ENCODE results near the gene EGR4.

EGR4 gene

DNA sequence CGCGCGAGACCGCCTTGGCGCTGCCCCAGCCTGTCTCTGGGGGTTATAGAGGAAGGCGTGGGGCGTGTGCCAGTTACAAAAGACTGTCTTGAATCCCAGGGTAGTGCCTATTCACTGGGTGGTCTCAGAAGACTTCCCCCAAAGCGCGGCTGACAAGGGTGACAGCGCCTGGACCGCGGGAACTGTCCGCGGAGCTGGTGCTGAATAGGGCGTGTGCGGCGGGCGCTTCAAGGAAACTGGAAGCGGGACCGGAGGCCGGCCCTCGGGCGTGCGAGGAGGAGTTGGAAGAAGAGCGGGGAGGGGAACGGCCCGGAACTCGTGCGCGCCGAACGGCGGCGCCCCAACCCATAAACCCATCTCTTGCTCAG, 2.3 kb downstream of the EGR4 start:
- intact Hi-C loops (cut with DNase I) = no loop called here
- DNase-seq = peak in 1 of 10 donors; percentile 12

DNA sequence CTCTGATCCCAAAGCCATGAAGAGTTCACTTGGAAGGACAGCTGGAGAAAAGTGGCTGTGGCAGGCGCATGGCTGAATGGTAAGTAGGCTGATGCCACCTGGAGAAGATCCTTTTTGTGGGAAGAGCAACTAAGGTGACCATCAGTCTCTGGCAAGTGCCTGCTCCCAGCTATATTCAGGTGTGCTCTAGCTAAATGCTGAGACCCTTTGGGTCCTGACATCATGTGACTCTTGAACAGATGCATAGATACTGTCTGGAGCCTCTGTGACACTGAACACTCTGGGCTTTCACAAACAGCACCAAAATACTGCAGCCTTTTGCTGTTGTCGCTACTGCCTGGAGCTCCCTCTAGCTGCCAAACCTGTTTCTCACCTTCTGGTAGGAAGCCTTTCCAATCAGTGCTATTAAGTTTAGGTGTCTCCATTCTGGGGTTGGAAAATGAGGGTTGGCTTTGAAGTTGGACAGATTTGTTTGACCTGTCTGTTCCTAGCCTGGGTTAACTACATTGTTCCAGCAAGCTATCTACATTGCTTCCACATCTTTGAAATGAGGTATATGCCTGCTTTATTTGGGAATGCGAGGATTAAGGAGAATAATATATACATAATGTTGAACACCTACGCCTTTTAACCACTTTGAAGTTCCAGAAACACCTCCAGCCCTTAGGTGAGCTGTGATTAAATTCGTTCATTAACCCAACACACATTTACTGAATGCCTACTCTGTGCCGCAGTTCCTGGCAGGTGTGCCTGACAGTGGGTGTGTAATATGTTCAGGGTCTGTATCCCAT, 3.1 kb downstream of the EGR4 start:
- intact Hi-C loops (cut with DNase I) = no loop called here
- DNase-seq = peak in 7 of 10 donors; percentile 32 to 92 (median 73)

DNA sequence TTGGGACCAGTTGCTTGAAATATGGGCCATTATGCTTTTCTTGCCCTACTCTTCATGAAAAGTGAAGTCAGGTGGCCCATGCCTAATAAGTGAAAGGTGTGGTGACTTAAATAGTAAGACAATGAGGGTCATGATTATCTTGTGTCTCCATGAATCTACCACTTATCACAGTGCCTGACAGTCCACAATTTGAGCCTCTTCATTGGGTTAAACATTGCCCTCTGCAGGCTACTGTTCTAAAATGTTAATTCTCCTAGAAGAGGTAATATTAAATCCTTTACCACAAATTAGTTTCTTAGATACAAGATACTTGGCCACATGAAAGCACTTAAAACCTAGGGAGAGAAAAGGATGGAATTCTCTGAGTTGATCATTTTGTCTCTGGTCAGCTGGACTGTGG, 4.0 kb downstream of the EGR4 start:
- DNase-seq = no peak
- intact Hi-C loops (cut with DNase I) = no loop called here

DNA sequence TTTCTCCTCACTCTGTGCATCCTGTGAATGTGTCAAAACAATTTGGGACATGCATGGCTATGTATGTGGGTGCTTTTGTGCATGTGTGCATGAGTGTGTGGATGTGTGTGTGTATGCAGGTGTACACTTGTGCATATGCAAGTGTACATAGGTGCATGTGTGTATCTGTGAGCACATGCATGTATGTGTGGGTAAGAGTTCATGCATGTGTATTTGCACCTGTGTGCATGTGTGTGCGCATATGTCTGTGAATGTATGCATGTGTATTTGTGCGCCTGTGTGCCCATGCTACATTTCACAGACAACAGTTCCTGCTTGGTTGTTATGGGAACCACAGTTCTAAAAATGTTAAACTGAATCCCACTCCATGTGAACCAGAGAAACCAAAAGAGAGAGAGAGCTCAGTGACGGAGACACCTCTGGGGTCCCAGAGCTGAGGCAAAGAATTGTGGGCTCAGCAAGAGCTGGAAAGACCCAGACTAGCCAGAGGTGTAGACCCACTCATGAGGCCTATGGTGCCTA, 7.2 kb downstream of the EGR4 start:
- no peak for DNase-seq
- intact Hi-C loops (cut with DNase I) = no loop called here

DNA sequence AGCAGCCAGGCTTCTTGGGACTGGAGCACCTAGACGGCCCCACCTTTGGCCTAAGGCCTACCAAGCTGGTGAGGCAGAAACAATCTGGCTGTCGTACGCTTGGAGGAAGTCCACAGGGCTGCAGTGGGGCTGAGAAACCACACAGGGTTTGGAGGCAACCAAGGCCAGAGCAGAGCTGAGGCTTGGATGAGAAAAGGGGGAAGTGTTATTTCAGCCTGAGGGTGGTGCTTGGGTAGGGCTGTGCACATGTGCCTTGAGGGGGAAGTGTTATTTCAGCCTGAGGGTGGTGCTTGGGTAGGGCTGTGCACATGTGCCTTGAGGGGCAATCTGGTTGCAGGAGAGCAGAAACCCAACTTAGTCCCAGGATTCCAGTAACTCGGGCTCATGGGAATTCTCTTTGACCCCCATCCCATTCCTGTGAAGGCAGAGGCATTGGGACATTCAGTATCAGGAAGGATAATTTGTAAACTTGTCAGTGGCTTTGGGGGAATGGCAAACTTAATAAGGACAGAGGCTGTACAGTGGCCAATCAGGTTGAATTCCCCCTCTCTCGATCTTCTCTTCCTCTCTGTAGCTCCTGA, 8.1 kb downstream of the EGR4 start:
- intact Hi-C loops (cut with DNase I) = no loop called here
- peak in 2 of 10 donors; percentile 31 to 86 for DNase-seq

DNA sequence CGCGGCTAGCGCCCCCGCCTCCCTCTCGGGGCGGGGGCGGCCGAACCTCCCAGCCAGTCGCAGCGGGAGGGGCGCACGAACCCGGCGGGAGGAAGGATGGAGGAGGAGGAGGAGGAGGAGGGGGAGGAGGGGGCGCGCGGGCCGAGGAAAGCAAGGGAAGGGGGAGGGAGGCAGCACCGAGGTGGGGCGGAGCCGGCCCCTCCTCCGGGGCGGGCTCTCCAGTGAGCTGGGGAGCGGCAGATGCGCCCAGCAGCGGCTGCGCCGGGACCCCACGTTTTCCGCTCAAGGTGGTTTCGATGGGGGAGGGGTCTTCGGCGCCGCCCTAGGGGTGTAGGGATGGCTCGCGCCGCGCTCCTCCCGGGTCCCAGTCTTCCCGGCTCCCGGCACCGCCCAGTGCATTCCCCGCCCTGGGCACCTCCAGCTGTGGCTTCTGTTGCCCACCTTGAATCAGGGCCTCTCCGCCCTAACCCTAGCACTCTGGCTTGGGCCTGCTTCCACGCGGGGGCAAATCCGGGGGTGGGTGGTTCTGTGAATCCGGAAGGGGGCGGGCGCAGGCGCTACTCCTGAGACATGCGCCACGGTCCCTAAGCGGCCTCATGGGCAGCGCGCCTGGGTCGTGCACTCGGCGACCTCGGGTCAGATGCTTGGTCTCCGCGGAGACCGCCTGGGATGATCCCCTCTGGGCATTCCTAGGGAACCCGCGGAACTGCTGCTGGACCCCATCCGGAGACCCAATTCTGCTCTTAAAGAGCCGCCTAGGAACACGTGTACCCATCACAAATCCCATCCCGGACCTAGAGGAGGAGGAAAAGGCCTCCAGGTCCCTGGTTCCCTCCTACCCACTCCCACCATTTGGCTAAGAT, 8.8 kb downstream of the EGR4 start, which contains the start of gene FBXO41:
Gene FBXO41, minus strand, starts transcription at position 183 of the 863 bp plus-strand sequence. CDS start 14,848 bp downstream, outside the sequence.
- intact Hi-C loops (cut with DNase I) = no loop called here
- DNase-seq = peak in 7 of 10 donors; percentile 49 to 94 (median 71)

DNA sequence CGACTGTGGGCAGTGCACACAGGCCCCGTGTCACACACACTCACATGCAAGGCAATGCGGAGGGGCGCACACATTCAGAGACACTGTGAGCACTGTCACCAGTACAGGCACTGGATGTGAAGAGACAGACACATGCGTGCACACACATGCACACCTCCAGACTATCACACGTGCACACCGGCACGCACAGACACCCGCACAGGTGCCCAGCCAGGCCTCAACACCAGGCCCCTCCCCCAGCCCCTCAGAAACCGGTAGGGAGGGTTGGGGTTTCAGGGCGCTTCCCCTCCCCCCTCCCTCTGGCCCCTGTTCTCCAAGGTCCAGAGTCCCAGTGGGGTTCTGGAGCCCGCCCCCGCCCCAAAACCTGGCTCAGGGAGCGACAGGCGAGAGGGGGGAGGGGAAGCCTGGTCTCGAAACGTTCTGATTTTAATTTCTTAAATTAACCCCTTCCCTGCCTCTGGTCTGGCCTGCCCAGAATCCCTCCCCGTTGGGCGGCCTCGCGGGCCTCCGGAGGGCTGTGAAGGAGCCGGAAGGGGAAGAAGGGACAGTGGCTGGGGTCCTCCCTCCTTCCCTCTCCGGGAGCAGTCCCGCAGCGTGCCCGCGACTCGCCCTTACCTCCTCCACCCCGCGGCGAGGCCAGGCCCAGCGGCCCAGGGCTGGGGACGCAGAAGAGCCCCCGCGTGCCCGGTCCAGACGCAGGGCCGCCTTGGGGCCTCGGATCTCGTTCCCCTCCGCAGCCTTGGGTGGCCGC, 9.6 kb downstream of the EGR4 start:
- peak in 4 of 10 donors; percentile 32 to 87 (median 76) for DNase-seq
- intact Hi-C loops (cut with DNase I) = no loop called here

DNA sequence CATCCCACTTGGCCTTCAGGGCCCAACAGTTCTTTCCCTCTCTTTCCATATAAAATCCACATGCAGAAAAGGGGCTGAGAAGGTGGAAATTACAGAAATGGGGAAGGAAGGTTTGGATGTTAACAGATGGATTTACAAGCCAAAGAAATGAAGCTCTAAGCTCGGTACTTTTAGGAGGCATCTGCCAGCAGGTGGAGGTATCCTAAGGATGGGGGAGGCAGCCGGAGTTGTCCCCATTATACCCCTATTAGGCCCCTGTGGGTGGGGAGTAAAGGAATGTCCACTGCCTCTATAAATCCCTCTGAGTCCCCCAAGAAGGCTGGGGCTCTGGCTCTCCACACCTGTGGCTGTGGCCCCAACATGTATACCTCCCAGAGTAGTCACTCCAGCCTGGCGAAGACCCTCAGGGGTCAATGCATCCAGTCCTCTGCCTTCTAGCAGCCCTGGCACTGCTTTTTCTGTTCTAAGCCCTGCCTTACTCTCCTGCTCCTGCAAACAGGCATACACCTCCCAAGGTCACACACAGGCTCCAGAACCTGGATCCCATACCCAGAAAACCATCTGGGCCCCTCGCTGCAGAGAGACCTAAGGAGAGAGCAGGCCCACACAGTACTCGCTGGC, 10.3 kb downstream of the EGR4 start:
- DNase-seq = no peak
- intact Hi-C loops (cut with DNase I) = no loop called here

DNA sequence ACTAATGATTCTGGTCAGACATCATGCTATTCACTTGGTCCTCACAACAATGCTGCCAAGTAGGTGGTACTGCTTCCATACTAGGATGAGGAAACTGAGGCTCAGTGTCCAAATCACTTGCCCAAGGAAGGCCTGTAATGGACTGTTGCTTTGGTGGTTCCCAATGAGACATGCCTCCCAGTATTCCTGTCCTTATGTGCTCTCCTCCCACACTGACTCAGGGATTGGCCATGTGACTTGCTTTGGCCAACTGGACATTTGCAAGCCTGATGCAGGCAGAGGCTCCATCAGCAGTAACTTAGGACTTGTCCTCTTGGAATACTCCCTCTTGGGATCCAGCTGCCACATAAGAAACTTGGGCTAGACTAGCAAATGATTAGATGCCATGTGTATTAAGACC, 12.1 kb downstream of the EGR4 start:
- no peak for DNase-seq
- intact Hi-C loops (cut with DNase I) = no loop called here

DNA sequence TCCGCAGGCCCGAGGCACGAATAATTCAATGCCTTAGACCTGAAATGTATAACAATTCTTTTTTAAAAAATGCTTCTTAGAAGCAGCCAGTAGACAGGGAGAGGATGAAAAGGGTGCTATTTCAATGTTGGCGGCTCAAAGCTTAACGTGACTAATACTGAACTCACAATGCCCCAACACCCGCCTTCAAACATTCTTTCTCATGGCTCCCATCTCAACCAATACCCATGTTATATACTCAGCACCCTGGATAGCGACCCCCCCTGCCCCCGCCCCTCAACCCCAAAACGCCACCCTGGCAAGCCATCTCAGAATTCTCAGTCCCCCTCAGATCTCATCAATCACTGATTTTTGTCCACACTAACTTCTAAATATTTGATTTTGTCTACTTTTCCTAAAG, 13.5 kb downstream of the EGR4 start:
- intact Hi-C loops (cut with DNase I) = no loop called here

DNA sequence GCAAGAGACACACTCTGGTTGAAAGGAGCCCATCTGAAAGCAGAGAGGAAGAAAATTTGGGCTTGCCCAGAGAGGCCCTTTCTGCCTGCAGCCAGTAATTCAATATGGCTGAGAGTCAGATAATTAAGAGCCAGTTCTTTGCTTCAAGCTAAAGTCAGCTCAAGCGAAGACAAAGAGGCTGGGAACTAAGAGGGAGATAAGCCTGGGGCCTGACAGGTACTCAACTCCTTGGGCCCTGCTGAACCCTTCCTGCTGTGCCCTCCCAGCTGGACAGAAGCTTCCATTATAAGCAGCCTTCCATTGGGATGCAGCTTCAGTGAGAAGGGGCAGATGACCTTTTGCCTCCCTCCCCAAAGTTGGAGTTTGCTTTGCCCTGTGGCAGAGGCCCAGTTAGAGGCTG, 21.1 kb downstream of the EGR4 start:
- no peak for DNase-seq
- intact Hi-C loops (cut with DNase I) = no loop called here

More for the DNA sequence above, 13.5 kb downstream of the EGR4 start:
- no peak for DNase-seq

DNA sequence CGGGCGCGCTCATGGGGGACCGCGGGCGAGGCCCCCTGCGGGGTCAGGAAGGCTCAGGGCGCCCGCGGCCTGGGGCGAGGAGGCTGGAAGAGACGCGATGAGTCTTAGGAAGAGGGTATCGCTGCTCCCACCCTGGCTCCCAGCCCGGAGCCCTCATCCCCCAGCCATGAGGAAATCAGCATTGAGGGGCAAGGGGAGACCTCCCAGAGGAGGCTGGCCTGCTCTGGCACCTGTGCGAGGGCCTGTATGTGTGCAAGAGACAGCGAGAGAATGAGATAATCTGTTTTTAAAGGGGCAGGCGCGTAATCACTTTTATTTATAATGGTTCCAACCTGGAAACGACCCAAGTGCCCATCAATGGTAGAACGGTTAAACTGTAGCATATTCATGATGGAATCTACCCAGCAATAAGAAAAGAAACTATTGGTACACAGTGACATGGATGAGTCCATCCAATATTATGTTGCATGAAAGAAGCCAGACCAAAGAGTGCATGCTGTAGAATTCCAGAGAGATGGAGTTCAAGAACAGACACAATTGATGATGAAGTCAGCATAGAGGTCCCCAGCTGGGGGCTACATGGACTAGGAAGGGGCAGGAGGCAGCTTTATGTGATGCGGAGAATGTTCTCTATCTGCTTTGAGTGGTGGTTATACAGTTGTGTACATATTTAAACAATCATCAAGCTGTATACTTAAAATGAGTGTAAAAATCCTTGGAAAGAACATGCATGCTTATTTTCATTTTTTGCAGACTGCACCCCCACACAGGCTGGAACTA, 23.5 kb downstream of the EGR4 start:
- intact Hi-C loops (cut with DNase I) = no loop called here
- DNase-seq = peak in 1 of 10 donors; percentile 75

DNA sequence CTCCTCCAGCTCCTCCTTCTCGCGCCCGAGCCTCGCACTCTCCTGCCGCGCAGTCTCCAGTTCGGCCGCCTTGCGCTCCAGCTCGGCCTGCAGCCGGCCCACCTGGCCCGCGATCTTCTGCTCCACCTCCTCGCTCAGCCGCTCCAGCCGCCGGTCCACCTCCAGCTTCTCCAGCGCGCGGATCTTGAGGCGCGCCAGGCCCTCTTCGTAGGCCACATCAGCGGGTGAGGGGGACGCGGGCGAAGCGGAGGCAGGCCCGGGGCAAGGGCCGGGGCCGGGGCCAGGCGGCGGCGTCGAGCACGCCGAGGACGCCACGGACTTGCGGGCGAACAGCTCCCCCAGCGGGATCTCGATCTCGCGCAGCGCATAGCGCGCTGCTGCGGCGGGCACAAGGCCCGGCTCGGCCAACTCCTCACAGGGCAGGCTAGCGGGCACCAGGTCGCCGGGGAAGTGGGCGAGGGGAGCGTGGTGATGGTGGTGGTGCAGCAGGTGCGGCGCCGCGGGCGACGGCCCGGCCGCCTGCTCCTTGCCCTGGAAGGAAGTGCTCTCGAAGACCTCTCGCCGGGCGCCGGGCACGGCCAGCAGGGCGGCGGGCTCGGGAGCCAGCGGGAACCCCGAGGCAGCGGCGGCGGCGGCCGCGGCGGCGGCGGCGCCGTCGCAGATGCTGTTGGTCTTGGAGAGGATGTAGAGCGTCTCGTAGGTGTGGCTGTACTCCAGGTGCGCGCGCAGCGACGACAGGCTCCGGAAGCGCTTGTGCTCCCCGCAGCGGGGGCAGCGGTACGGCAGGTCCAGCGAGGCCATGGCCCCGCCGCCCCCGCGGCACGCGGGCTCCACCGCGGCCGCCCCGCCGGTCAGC, 24.3 kb downstream of the EGR4 start:
- intact Hi-C loops (cut with DNase I) = no loop called here
- DNase-seq = peak in 3 of 10 donors; percentile 54 to 87 (median 83)

DNA sequence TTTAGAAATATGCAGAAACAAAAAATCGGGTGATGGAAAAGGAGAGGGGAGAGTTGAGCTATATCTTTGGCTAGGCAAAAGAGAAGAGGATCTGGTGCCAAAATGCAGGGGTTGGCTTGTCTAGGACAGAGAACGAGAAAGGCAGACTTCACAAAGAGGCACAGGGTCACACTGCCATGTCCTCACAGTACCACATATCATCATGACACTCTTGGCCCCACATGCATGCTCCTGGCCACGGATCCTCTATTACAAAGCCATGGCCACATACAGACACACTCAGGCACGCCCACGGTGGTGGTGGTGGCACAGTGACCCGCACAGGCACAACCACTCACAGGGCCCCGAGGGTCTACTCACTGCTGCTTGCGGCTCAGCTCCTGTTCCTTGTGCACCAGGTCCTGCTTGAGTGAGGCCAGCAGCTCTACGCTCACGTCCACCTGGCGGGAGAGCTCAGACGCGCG, 24.9 kb downstream of the EGR4 start:
- intact Hi-C loops (cut with DNase I) = no loop called here
- DNase-seq = no peak

DNA sequence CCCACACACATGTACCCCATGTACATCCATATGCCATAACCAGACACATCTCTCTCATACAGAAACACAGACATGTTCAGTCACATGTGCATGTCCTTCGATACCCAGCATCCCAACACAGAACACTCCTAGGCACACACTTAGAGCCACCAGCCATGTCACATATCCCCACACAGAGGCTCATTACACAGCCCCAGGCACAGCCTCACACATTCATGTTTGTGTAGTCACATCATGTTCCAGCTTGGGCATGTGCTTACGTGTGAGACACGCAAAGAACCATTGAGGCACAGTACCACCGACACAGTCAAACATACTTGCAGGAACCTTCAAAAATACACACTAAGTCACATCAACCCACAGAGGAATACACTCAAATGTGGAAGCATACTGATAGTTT, 26.3 kb downstream of the EGR4 start:
- no peak for DNase-seq
- intact Hi-C loops (cut with DNase I) = no loop called here

DNA sequence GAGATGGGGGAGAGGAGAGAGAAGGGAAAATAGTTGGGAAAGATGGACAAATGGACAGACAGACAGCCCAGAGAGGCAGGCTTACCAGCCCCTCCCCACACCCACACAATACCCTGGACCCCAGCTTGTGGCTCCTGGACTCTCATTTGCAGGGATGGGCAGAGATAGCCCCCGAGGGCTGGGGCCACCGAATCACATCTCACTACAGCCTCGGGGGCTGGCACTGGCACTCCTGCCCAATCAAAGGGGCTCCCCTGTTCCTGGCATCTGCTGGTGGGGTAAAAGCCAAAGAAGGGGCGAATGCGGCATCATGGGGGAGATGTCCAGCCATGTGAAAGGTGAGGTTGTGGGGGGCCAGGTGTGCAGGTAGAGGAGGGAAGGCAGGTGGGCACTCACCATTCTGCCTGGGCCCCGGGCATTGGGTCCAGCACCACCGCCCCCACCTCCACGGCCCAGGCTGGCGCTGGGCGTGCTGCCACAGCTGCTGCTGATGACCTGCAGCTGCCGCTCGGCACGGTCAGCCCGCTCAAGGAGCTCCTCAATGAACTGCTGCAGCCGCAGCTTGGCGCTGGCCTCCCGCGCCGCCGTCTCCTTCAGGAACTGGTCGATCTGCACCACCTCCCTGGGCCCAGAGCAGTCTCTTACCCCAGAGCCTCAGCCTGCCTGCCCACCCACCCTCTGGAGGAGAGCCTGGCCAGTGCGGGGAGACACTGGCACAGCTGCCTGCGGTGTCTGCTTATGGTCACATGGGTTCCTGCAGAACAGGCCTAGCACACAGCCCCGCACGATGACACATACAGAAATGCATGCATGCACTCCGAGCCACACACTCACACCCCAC, 27.1 kb downstream of the EGR4 start:
- intact Hi-C loops (cut with DNase I) = no loop called here
- DNase-seq = peak in 8 of 10 donors; percentile 63 to 96 (median 76)
